Eye (tissue), 1 donor: ENCODE data around the gene PIGH.
"Not testable (repeated sequence)": the region's sequence is repeated elsewhere in the genome, so short reads cannot be mapped to it uniquely, and the experiment has no call there.

Source experiments
- DNase-seq: peaks from one replicate; pipeline ENCODE4 v3.0.0-alpha.2; 2015

PIGH gene

GRCh38 chr14:67607646-67608045 lies 7.6 kb upstream of the PIGH start:
- DNase-seq, result no peak

DNA sequence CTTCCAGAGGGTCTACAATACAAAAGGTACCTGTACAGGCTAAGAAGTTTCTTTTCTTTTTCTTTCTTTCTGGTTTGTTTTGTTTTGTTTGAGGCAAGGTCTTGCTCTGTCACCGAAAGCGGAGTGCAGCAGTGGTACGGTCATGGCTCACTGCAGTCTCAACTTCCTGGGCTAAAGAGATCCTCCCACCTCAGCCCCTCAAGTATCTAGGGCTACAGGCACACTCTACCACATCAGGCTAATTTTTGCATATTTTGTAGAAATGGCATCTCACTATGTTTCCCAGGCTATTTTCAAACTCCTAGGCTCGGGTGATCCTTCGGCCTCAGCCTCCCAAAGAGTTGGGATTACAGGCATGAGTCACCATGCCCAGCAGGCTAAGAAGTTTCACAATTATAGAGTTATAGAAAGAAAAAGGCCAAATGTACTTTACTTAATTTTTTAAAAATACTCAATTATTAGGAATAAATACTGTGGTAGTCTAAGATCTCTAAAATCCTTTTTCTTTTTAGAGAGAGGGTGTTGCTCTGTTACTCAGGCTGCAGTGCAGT lies 3.0 kb upstream of the PIGH start:
- DNase-seq, result no peak

DNA sequence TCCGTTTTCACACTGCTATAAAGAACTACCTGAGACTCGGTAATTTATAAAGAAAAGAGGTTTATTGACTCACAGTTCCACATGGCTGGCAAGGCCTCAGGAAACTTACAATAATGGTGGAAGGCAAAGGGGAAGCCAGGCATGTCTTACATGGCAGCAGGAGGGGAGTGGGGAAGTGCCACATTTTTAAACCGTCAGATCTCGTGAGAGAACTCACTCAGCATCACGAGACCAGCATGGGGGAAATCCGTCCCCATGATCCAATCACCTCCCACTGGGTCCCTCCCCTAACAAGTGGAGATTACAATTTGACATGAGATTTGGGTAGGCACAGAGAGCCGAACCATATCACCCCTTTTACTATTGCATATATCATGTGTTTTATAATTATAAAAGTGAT lies 2.0 kb upstream of the PIGH start:
- DNase-seq, result no peak

DNA sequence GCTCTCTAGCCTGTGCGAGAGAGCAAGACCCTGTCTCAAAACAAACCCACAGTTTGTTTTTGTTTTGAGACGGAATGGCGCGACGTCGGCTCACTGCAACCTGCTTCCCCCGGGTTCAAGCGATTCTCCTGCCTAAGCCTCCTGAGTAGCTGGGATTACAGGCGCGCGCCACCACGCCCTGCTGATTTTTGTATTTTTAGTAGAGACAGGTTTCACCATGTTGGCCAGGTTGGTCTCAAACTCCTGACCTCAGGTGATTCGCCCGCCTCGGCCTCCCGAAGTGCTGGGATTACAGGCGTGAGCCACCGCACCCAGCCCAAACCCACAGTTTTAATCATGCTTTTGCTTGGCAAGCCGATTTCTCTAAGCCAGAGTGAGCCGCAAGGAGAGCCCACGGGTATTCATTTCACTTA lies 500 bp upstream of the PIGH start:
- DNase-seq, result not testable (repeated sequence)

DNA sequence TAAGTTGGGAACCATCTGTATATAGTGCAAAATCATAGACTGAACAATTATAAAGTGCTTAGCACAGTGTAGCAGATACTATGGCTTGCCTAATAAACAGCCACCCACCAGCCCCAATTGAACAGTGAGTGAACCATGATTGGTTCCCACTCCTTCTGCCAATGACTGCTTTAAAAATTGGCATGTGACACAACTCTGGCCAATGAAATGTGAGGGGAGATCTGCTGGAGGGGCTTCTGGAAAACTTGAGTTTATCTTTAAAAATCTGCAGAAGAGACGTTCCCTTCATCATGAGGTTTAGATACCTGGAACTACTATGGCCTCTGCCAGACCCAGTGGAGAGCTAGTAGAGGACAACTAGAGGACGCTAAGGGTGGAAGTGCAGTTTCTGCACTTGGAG lies 4.7 kb downstream of the PIGH start:
- no peak for DNase-seq

DNA sequence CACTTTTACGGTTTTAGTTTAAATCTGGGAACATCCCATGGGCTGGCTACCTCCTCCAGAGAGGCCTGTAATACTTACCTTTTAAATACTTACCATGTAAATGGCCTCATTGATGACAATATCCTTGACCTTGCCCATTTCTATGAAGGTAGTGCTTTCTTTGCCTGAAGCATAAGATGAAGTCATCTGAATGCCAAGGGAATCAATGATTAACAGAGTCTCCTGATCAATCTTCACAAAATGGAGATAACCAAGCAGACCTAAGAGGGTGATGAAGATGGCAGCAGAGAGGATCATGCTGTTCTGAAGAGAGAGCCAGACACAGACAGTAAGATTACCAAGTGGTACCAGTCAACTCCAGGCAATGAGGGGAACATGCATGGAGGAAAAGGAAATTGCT lies 6.4 kb downstream of the PIGH start:
- DNase-seq, result not testable (repeated sequence)

GRCh38 chr14:67589204-67589770 lies 10.8 kb downstream of the PIGH start:
- no peak for DNase-seq

DNA sequence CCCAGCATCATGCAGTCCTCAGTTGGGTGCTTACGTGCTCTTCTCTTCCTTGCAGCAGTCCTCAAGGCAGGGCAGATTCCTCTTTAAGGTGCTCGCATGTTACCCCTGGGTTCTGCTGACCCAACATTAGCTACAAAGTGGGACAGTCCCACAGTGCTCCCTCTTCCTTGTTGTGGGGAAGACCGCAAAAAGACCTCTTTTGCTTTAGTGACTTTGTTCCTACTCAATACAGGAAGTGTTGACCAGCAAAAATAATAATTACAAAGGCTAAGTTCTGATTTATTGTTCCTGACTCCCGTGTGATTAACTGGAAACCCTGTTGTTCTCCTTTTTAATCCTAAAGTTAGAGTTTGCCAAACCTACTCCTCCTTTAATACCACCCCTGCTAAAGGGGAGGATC lies 13.7 kb downstream of the PIGH start:
- no peak for DNase-seq

GRCh38 chr14:67584978-67585377 lies 15.1 kb downstream of the PIGH start:
- DNase-seq, result no peak

DNA sequence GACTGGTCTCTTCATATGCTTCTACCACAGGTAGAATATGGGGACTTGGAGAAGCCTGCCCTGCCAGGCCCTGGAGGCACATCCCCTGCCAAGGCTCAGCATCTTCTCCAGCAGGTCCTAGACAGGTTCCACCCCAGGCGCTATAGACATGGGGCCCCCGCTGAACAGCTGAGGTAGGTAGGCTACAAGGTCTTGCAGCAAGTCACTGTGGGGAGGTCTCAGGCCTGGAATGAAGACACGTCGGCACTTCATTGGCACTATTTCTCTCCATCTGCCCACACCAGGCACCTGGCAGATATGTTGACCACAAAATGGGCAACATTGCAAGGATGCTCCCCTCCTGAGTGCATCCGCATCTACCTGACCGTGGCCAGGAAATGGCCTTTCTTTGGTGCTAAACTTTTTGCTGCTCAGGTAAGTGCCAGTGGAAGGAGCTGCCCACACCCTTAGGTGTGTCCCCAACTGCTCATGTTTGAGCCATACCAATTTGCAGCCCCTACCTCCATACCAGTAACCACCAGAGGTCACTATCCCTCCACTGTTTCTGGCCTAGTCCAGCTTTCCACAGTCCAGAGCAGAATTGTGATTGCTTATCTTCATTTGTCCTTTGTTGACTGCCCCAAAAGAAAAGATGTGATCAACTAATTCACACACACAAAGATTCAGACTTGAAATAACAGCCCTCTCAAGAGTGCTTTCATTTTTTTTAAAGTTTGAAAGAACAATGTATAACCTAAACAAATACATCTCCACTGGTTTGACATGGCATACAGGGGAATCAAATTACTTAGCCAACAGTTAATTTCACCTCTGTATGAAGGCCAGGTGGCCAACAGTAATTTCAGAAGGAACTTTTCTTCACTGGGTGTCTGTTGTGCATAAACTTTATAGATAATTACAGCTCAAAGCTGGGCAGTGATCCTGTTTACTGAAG lies 16.1 kb downstream of the PIGH start:
- peak; percentile 71 for DNase-seq

- DNase-seq, result no peak
Observed at GRCh38 chr14:67582061-67582460, 18.0 kb downstream of the PIGH start.

GRCh38 chr14:67581643-67582042 lies 18.4 kb downstream of the PIGH start:
- DNase-seq, result no peak

DNA sequence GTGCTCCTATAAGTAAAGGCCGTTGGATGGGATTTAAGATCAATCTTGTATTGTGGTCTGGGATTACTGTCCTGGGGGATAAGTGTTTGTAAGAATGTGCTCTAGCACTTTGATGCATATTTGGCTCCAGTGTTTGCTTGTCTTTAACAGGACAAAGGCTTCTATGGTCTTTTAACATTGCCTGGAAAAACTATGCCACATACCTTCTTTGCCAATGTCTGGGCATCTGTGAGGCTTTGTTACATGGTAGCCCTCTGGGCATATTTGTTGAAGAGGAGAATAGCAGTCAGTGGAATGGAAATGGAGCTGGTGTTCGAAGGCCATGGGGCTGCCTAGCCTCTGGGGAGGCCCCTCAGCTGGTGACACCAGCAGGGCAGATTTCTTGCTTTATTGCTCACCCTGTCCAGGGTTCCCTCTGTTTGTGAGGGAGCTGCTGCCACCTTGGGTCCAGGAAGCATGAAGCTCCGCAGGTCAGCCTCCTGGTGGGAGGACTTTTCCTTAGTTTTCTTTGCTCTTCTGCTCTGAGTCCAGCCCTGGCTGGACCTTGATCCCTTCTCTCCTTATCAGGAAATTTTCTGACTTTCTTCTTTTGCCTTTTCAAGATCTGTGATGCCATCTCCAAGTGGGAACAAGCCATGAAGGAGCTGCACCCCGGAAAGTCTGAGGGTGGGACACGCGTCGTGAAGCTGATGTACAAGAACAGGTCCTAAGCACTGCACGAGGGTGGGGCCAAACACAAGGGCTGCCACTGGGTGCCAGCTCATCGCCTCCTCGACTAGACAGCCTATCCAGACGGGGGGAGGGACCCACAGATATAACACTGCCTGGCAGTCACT lies 19.5 kb downstream of the PIGH start:
- DNase-seq, result no peak

- DNase-seq, result no peak
Observed at GRCh38 chr14:67579636-67580035, 20.4 kb downstream of the PIGH start.

GRCh38 chr14:67579040-67579439 lies 21.0 kb downstream of the PIGH start:
- DNase-seq, result no peak

DNA sequence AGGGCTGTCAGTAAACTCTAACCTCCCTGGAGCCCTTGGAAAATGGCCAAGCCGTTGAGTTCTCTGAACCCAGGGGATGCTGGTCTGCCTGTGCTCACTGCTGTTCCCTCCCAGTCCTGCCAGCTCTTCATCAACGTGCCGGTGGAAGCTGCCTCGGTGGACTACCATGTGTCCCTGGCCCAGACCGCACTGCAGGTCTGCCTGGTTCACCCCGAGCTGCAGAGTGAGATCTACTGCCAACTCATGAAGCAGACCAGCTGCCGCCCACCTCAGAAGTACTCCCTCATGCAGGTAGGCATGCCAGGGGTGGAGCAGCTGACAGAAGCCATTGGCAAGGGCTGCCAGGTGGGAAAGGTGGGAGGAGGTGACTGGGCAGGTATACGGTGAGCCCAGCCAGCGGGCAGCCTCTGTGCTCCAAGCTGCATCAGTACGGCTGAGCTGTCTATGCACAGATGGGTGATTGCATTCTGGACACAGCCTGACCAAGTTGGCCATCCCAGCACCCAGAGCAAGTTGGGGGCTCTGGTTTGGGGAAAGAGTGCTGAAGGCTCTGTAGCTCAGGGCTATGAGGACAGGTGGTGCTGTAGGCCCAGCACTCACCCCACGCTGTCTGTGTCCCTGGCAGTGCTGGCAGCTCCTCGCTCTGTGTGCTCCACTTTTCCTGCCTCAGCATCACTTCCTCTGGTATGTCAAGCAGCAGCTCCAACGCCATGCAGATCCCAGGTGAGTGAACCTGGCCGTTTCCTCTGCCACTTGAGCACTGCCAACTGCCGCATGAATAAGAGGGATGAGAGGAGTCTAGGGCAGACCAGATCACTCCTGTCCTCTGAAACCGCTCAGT lies 21.9 kb downstream of the PIGH start:
- no peak for DNase-seq

DNA sequence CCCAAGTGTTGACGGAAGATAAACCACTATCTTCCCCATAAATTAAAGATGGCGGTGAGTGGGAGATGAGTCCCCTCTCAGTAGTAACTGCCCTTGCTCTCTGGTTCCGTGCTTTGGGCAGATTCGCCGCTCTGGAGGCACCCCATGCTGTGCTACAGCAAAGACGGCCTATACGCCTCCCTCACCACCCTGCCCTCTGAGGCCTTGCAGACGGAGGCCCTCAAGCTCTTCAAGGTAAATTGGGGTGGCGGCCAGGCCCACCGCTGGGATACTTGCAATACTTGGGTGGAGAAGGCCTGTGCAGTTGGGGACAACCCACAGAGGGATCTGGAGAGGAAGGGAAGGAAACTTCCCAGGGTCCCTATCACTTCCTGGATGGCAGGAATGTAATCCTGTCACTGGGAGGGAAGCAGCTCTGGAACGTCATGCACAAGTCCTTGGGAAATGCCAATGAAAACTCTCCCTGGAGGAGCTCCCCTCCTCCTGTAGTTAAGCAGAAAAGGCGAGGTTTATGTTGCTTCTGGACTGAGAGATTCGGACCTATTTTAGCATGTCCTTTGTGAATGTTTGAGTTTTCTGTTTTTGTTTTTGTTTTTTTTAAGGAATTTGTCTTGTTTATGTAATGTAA lies 22.8 kb downstream of the PIGH start:
- no peak for DNase-seq

DNA sequence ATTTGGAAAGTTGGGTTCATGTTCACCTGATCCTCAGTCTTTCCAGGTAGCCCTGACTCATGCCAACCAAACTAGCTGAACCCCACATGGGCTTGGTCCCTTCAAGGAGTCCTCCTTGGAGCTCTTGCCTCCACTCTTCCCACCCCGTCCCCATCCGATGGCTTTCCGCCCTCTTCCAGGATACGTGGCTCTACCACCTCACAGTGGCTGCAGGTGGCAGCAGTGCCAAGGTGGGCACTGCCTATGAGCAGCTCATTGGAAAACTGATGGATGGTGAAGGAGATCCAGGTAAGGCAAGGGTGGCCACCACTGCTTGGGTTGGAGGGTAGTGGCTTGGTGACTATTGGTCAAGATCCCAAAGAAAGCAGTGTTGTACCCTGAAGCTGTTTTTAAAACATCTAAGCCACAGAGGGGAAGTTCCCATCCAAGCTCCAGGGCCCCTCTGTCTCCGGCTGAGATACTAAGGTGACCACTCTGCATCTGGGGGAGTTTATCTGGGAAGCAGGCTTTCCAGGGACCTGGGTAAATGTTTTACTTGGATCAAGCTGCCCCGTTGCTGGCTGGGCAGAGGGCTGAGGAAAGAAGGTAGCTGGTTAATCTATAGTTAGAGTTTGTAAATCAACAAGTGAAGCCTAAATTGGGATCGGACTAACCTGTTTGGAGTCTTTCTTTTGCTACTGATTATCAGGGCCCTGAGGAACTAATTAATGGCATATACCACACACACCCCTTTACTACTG lies 23.7 kb downstream of the PIGH start:
- no peak for DNase-seq

DNA sequence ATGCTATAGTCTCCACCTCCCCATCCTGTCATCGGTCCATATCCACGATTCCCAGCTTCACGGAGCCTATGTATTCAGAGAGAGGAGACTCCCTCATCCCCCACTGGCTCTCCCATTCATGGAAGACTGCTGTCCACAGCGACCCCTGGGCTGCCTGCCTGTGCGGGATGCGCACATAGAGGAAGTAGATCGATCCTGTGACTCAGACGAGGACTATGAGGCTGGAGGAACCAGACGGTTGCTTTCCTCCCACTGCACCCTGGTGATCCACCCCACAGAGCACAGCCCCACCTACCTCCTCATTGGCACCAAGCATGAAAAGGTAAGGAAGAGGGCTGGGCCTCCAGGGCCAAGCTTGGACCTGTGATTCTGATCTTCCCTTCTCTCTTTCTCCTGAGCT lies 24.4 kb downstream of the PIGH start:
- no peak for DNase-seq

GRCh38 chr14:67574806-67575205 lies 25.3 kb downstream of the PIGH start:
- no peak for DNase-seq

GRCh38 chr14:67574156-67574555 lies 25.9 kb downstream of the PIGH start:
- DNase-seq, result no peak
